ENCODE measurements around the gene SLC16A9. TPM values are rescaled to one million over a fixed set of nuclear protein-coding genes. Genes with fewer than 3 reads are reported as not detected.

SLC16A9 gene
- 16.1 TPM for total RNA-seq

GRCh38 chr10:59709395-59710125, at the start of gene SLC16A9:
Gene SLC16A9, minus strand, starts transcription at chr10:59709850. Its CDS starts 25,559 bp downstream, at chr10:59684291.

GRCh38 chr10:59753267-59753666, 43.6 kb upstream of the SLC16A9 start, which contains the start of gene MRLN:
Gene MRLN, minus strand, starts transcription at chr10:59753455.

Other genes with a start within 250 kb of the SLC16A9 start
- gene MRLN, start 43.6 kb upstream of the SLC16A9 start, total RNA-seq, result 0.69 TPM
- gene CCDC6, start 196.7 kb upstream of the SLC16A9 start, total RNA-seq, result 46.8 TPM